C4-2B (cell line): ENCODE data around the gene IFNGR1.

Experiments
- ZFX ChIP-seq: fragments of 450-650 bp; IDR thresholded peaks from 2 replicates; pipeline ENCODE4 v1.6.1; 2017
- TF ChIP-seq, protein P1 (sequence below): fragments of 450-650 bp; conservative IDR thresholded peaks from 2 replicates; pipeline ENCODE4 v1.5.1; 2017; ENCODE audit warnings: mild to moderate bottlenecking

- TF ChIP-seq, protein P1, sequence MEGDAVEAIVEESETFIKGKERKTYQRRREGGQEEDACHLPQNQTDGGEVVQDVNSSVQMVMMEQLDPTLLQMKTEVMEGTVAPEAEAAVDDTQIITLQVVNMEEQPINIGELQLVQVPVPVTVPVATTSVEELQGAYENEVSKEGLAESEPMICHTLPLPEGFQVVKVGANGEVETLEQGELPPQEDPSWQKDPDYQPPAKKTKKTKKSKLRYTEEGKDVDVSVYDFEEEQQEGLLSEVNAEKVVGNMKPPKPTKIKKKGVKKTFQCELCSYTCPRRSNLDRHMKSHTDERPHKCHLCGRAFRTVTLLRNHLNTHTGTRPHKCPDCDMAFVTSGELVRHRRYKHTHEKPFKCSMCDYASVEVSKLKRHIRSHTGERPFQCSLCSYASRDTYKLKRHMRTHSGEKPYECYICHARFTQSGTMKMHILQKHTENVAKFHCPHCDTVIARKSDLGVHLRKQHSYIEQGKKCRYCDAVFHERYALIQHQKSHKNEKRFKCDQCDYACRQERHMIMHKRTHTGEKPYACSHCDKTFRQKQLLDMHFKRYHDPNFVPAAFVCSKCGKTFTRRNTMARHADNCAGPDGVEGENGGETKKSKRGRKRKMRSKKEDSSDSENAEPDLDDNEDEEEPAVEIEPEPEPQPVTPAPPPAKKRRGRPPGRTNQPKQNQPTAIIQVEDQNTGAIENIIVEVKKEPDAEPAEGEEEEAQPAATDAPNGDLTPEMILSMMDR, result no peak
- no peak for TF ChIP-seq ZFX
These were observed 27.9 kb downstream of the IFNGR1 start for GRCh38 chr6:137191236-137191635.
